Measurements from ENCODE around the gene NELL2.

NELL2 gene

GRCh38 chr12:44618946-44619345 lies 257.2 kb downstream of the NELL2 start:
- no peak for DNase-seq (ENCODE audit: low read depth in 2 of 2)

GRCh38 chr12:44616402-44616801 lies 259.7 kb downstream of the NELL2 start:
- no peak for DNase-seq (ENCODE audit: low read depth in 2 of 2)

DNA sequence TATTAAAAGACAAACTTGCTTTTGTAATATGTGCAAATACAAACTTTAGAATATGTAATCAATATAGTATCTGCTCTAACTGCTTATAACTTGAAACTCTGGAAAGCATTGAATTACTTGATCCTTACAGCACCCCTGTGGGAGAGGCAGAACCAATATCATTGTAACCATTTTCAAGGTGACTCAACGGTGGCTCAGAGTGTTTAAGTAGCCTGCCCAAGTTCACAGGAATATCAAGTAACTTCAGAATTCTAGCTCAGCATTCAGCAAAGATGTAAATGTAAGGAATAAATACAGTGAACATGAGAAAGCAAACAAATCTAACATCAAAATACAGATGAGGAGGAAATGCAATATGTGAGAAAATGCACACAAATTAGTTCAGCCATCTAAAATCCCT lies 264.6 kb downstream of the NELL2 start:
- no peak for DNase-seq (ENCODE audit: low read depth in 2 of 2)

DNA sequence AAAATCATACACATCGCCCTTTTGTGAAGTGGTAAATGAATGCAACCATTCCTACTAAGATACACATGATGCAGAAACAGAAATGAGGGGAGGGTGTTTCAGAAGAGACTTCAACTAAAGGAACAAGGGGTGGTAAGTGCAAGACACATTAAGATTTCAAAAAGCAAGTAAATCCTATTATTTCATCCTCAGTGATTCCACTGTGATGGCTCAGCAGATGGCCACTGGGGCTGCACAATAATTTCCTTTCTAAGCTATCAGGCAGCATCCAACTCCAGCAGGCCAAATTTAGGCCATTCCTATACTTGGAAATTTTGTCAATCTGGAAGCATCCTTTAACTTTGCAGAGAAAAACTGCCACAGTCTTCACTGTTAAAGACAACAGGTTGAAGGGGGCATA lies 272.4 kb downstream of the NELL2 start:
- no peak for DNase-seq (ENCODE audit: low read depth in 2 of 2)

- DNase-seq (ENCODE audit: low read depth in 2 of 2): no peak
Observed at GRCh38 chr12:44592626-44593025, 283.5 kb downstream of the NELL2 start.

GRCh38 chr12:44589697-44590096 lies 286.4 kb downstream of the NELL2 start:
- no peak for DNase-seq (ENCODE audit: low read depth in 2 of 2)

- DNase-seq (ENCODE audit: low read depth in 2 of 2): no peak
Observed at GRCh38 chr12:44588651-44589050, 287.5 kb downstream of the NELL2 start.

DNA sequence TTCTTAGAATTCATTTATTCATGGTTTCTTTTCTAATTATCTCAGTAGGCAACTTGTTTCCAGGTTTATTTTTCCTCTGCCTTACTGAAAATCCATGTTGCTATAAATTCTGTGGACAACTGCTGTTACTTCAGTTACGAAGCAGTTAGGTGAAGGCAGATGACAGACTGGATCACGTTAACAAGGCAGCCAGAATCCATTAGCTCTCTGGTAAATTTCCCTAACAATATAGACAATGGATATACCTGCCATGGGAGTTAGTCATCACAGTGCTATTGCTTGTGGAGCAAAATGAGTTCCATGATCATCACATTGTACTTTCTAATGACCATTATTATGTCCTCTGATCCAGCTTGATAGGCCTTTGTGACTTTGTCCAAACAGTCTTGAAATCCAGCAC lies 291.5 kb downstream of the NELL2 start:
- no peak for DNase-seq (ENCODE audit: low read depth in 2 of 2)

- DNase-seq (ENCODE audit: low read depth in 2 of 2): no peak
Observed at GRCh38 chr12:44582521-44582920, 293.6 kb downstream of the NELL2 start.

DNA sequence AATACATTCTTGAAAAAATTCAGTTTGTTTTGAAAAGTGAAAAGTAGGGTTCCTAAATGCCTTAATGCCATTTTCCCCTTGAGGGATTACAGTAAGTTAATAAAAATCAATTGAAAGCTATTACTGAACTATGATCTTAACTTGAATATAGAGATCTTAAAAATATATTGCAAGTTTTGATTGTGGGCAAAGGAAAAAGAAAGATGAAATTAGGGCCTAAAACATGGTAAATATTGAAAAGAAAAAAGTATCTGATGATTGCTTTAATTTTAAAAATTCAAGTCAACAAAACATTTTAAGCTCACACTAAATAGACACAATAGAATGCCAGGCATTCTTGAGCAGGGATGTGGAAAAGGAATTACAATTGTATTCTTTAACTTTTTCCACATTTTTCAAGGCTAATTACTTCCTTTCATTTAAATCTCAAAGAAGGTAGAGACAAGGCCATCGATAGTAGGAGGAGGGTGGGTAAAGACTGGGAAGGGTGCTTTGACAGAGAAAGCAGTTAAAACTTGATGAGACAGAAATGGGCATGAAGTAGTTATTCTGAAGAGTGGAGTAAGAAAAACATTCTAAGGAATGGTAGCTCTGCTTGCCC lies 294.4 kb downstream of the NELL2 start:
- DNase-seq (ENCODE audit: low read depth in 2 of 2): no peak

DNA sequence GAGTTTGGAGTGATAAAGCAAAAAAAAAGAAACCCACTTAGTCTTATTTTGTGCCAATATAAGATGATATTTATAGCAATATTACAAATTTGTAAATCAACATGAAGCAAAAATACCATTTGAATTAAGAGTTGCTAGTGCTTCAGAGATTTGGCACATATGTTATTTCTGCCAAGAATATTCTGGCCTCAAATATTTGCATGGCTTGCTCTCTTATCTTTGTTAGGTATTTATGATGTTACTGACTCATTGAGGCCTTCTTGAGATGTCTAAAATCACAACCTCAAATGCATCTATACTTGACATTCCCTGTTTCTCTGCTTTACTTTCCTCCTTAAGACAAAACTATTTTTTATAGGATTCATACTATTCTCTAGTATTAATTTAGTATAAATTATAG lies 301.5 kb downstream of the NELL2 start:
- DNase-seq (ENCODE audit: low read depth in 2 of 2): no peak

- DNase-seq (ENCODE audit: low read depth in 2 of 2): no peak
Observed at GRCh38 chr12:44573723-44574122, 302.4 kb downstream of the NELL2 start.

- DNase-seq (ENCODE audit: low read depth in 2 of 2): no peak
Observed at GRCh38 chr12:44571006-44571550, 305.0 kb downstream of the NELL2 start.

GRCh38 chr12:44570036-44570583 lies 306.0 kb downstream of the NELL2 start:
- DNase-seq (ENCODE audit: low read depth in 2 of 2): no peak

- DNase-seq (ENCODE audit: low read depth in 2 of 2): no peak
Observed at GRCh38 chr12:44565163-44565562, 311.0 kb downstream of the NELL2 start.

GRCh38 chr12:44563486-44563885 lies 312.6 kb downstream of the NELL2 start:
- DNase-seq (ENCODE audit: low read depth in 2 of 2): no peak

- DNase-seq (ENCODE audit: low read depth in 2 of 2): no peak
Observed at GRCh38 chr12:44558340-44559100, 317.6 kb downstream of the NELL2 start.

GRCh38 chr12:44555454-44555853 lies 320.7 kb downstream of the NELL2 start:
- no peak for DNase-seq (ENCODE audit: low read depth in 2 of 2)

DNA sequence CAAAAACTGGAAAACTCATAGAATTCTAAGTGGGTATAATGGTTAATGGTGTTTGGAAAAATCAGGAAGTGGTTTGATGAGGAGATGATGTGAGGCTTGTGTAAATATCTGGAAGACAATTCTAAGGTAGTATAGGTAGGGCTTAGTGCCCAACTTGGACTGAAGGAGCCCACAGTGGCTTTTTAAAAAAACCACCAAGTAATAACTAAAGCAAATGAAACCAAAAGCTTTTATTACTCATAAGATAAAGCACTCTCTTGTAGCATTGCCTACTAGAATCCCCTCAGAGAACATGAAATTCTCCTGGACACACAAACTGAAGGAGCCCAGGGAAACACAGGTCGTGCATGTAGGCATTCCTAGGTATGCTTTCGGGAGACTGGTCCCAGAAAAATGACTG lies 324.5 kb downstream of the NELL2 start:
- DNase-seq (ENCODE audit: low read depth in 2 of 2): no peak

DNA sequence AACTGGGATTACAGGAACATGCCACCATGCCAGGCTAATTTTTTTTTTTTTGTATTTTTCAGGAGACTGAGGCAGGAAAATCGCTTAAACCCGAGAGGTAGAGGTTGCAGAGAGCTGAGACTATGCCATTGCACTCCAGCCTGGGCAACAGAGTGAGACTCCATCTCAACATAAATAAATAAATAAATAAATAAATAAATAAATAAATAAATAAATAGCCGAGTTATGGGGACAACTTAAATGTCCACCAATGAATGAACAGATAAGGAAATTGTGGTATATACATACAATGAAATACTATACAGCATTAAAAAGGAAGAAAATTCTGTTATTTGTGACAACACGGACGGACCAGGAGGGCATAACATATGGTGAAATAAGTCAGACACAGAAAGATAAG lies 325.7 kb downstream of the NELL2 start:
- DNase-seq (ENCODE audit: low read depth in 2 of 2): no peak

GRCh38 chr12:44546060-44546459 lies 330.1 kb downstream of the NELL2 start:
- no peak for DNase-seq (ENCODE audit: low read depth in 2 of 2)

DNA sequence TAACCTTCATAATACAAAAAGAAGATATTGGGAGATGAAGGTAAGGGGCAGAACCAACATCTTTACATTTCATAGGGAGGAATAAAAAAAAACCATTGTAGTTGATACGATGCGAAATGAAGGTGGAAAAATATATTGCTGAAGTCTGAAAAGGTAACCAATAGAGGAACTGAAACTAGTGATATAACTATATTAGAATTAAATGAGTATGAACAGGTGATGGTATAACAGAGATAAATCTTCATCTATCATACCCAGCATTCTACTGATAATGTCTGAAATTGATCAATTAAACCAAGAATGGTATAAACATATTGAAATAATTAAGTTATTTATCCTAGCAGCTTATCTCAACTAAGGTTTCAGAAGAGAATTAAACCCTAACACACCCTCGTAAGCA lies 332.1 kb downstream of the NELL2 start:
- no peak for DNase-seq (ENCODE audit: low read depth in 2 of 2)

GRCh38 chr12:44542716-44543115 lies 333.4 kb downstream of the NELL2 start:
- no peak for DNase-seq (ENCODE audit: low read depth in 2 of 2)

Data from stimulated activated CD4-positive, alpha-beta T cell treated with anti-CD3 and anti-CD28 coated beads, Interleukin-1b, Interleukin-23, amount 100 ng/mL, for 4 hours (primary cell).